Sigmoid colon (tissue), 4 donors: Measurements from ENCODE around the gene RASA2.

Experiments
- CTCF ChIP-seq, 4 experiments: fragments of 450-650 bp in 3 of 4; fragments of 200-600 bp in 1 of 4; IDR thresholded peaks; one replicate each; pipeline ENCODE4 v1.5.1; 2016 to 2019; ENCODE audit warnings: antibody characterized with exemption in 4 of 4, mild to moderate bottlenecking in 3 of 4, moderate library complexity in 2 of 4
- EP300 ChIP-seq, 4 donors: sonication (generic); formaldehyde crosslinking; IDR thresholded peaks; one replicate each; pipeline ENCODE4 v1.6.1; 2017; ENCODE audit warnings: antibody characterized with exemption in 4 of 4
- POLR2A ChIP-seq, 2 donors: fragments of 450-650 bp; IDR thresholded peaks; one replicate each; pipeline ENCODE4 v1.6.1; 2016; ENCODE audit warnings: antibody characterized with exemption in 2 of 2, mild to moderate bottlenecking in 2 of 2, moderate library complexity in 2 of 2
- POLR2AphosphoS5 ChIP-seq, 4 donors: sonication (generic); formaldehyde crosslinking; IDR thresholded peaks; one replicate each; pipeline ENCODE4 v1.6.1; 2017; ENCODE audit warnings: antibody characterized with exemption in 4 of 4

- TF ChIP-seq CTCF (IDR thresholded peaks at IDR 0.05) = no peak
- no peak for TF ChIP-seq POLR2A (IDR thresholded peaks at IDR 0.05)
- no peak for TF ChIP-seq POLR2AphosphoS5 (IDR thresholded peaks at IDR 0.05)
- no peak for TF ChIP-seq EP300 (IDR thresholded peaks at IDR 0.05)
These were observed 31.1 kb upstream of the RASA2 start for GRCh38 chr3:141455603-141456300.
